Body of pancreas (tissue), 4 donors: Measurements from ENCODE around the gene EBF4. TPM values are rescaled to one million over a fixed set of nuclear protein-coding genes. Genes with fewer than 3 reads are reported as not detected.
"Not testable (repeated sequence)": the region's sequence is repeated elsewhere in the genome, so short reads cannot be mapped to it uniquely, and the experiment has no call there.

Source experiments
- ATAC-seq: fragments of 150-250 bp; one replicate; pipeline ENCODE4 v1.9.1; 2016
- DNase-seq, 4 donors: peaks; one replicate each; pipeline ENCODE4 v3.0.0-alpha.2; 2019
- H3K27ac ChIP-seq, 4 donors: fragments of 200-600 bp; sonication (generic); 1 replicate in 3 of 4; 2 replicates in 1 of 4; pipeline versions ENCODE4 v1.5.1 to v1.6.1; 2016 to 2019; ENCODE audit warnings: mild to moderate bottlenecking in 1 of 4, mixed read lengths in 1 of 4, moderate library complexity in 1 of 4
- H3K27me3 ChIP-seq, 2 donors: fragments of 200-600 bp; sonication (generic); one replicate each; pipeline ENCODE4 v1.6.0; 2016; ENCODE audit warnings: mild to moderate bottlenecking in 1 of 2
- H3K36me3 ChIP-seq, 2 donors: fragments of 200-600 bp; sonication (generic); replicated peaks in 1 of 2; 2 replicates each; pipeline ENCODE4 v1.5.1; 2016; ENCODE audit warnings: low read depth in 2 of 2; ENCODE audit not compliant: insufficient read depth in 1 of 2
- H3K4me1 ChIP-seq: fragments of 200-600 bp; sonication (generic); one replicate; pipeline ENCODE4 v1.6.0; 2016
- H3K4me3 ChIP-seq, 2 donors: fragments of 200-600 bp; sonication (generic); 1 replicate in 1 of 2; 2 replicates in 1 of 2; pipeline ENCODE4 v1.5.1; 2016 to 2019
- H3K9me3 ChIP-seq, 3 donors: fragments of 200-600 bp; sonication (generic); 1 replicate in 2 of 3; 2 replicates in 1 of 3; pipeline ENCODE4 v1.5.1; 2016
- CTCF ChIP-seq, 7 experiments: fragments of 450-650 bp in 4 of 7; fragments of 200-600 bp in 3 of 7; sonication (generic) in 3 of 7; IDR thresholded peaks; one replicate each; pipeline ENCODE4 v1.5.1; 2016 to 2019; ENCODE audit warnings: antibody characterized with exemption in 7 of 7
- POLR2A ChIP-seq, 3 donors: fragments of 450-650 bp; IDR thresholded peaks; one replicate each; pipeline ENCODE4 v1.6.1; 2016; ENCODE audit warnings: antibody characterized with exemption in 3 of 3, mild to moderate bottlenecking in 2 of 3
- WGBS, 2 donors: methylation state at CpG; one replicate each; pipeline ENCODE4 v1.1.5; 2017; 5-methylcytosine and 5-hydroxymethylcytosine counted together
- intact Hi-C: fragments of 100-400 bp; cut with DNase I; formaldehyde crosslinking; loops from one replicate; pipeline ENCODE4 v1.15.1; 2023
- total RNA-seq, 2 donors: library from RNA; depleted of rRNA; stranded (reverse); fragments of >200 nt; gene quantifications; one replicate each; pipeline ENCODE4 v1.1.0, GENCODE V29; 2016

Gene EBF4
- total RNA-seq, 2 donors from 2014 or later: 9.6 to 13.0 TPM

- DNase-seq (peak; percentile 16 to 46 (median 34)), ATAC-seq (peak; percentile 20)
- intact Hi-C loops: no loop called here
- Histone ChIP-seq H3K27me3 (peaks cover 0 to 6% of the 10 kb centered on the region in 2 donors), H3K9me3 (no peaks in the 10 kb centered on the region), H3K4me1 (peaks cover 14% of the 10 kb centered on the region), H3K4me3 (peak overlapping the region in 1 of 2 donors; percentile 12), H3K36me3 (no peaks in the 10 kb centered on the region), H3K27ac (peak overlapping the region in 2 of 4 donors; percentile 17 to 18)
- no peak for TF ChIP-seq POLR2A (IDR thresholded peaks at IDR 0.05)
- no peak for TF ChIP-seq CTCF (IDR thresholded peaks at IDR 0.05)
- WGBS, 2 donors: 2 to 8% methylated on average over 14 to 38 of the region's 89 CpGs
Observed at GRCh38 chr20:2693286-2694007, 867 bp downstream of the EBF4 start.

GRCh38 chr20:2694008-2694471 is 1.5 kb downstream of the EBF4 start:
- DNase-seq (no peak), ATAC-seq (no peak)
- 34 to 48% methylated on average over 13 to 22 of the region's 23 CpGs for WGBS, 2 donors
- intact Hi-C loops: no loop called here
- Histone ChIP-seq H3K27ac (no peak overlapping the region), H3K9me3 (no peaks in the 10 kb centered on the region), H3K36me3 (no peaks in the 10 kb centered on the region), H3K27me3 (peaks cover 0 to 6% of the 10 kb centered on the region in 2 donors), H3K4me3 (no peak overlapping the region), H3K4me1 (peaks cover 14% of the 10 kb centered on the region)
- no peak for TF ChIP-seq POLR2A (IDR thresholded peaks at IDR 0.05)
- no peak for TF ChIP-seq CTCF (IDR thresholded peaks at IDR 0.05)

GRCh38 chr20:2694519-2694918 is 1.9 kb downstream of the EBF4 start:
- no peak for ATAC-seq
- no peak overlapping the region for H3K27ac ChIP-seq
- DNase-seq: no peak
- peaks cover 0 to 6% of the 10 kb centered on the region in 2 donors for H3K27me3 ChIP-seq
- peaks cover 14% of the 10 kb centered on the region for H3K4me1 ChIP-seq
- H3K4me3 ChIP-seq: no peak overlapping the region
- no peaks in the 10 kb centered on the region for H3K9me3 ChIP-seq
- no peak for TF ChIP-seq CTCF (IDR thresholded peaks at IDR 0.05)
- no peak for TF ChIP-seq POLR2A (IDR thresholded peaks at IDR 0.05)
- WGBS, 2 donors: 66 to 76% methylated on average over 13 of the region's 13 CpGs
- no peaks in the 10 kb centered on the region for H3K36me3 ChIP-seq
- intact Hi-C loops: no loop called here

- intact Hi-C loops: no loop called here
- no peak for DNase-seq
Observed at GRCh38 chr20:2695206-2695983, 2.8 kb downstream of the EBF4 start.

GRCh38 chr20:2695984-2696525 is 3.5 kb downstream of the EBF4 start:
- H3K9me3 ChIP-seq, ATAC-seq, H3K4me3 ChIP-seq, intact Hi-C loops, H3K27me3 ChIP-seq, H3K36me3 ChIP-seq, H3K27ac ChIP-seq: not testable (repeated sequence)
- WGBS, 2 donors: 92 to 93% methylated on average over 12 of the region's 12 CpGs
- peak in 1 of 4 donors; percentile 7 for DNase-seq
- peaks cover 14% of the 10 kb centered on the region for H3K4me1 ChIP-seq

More at GRCh38 chr20:2695206-2695983, 2.8 kb downstream of the EBF4 start:
- TF ChIP-seq CTCF (IDR thresholded peaks at IDR 0.05) (no peak), POLR2A (IDR thresholded peaks at IDR 0.05) (no peak)
- H3K27me3 ChIP-seq: peaks cover 0 to 6% of the 10 kb centered on the region in 2 donors
- WGBS, 2 donors: 80 to 84% methylated on average over 13 of the region's 13 CpGs
- no peak for ATAC-seq
- H3K27ac ChIP-seq: no peak overlapping the region
- no peaks in the 10 kb centered on the region for H3K36me3 ChIP-seq
- no peak overlapping the region for H3K4me3 ChIP-seq
- H3K9me3 ChIP-seq: no peaks in the 10 kb centered on the region
- H3K4me1 ChIP-seq: peaks cover 14% of the 10 kb centered on the region
